ENCODE data around the gene ADARB2. TPM values are rescaled to one million over a fixed set of nuclear protein-coding genes. Genes with fewer than 3 reads are reported as not detected.
"Not testable (repeated sequence)": the region's sequence is repeated elsewhere in the genome, so short reads cannot be mapped to it uniquely, and the experiment has no call there.

Gene ADARB2
- total and polyA plus RNA-seq, 2 experiments from 2014 or later, result not detected

GRCh38 chr10:1255118-1255517 is 482.2 kb downstream of the ADARB2 start:
- Histone ChIP-seq H2AFZ (no peak overlapping the region), H4K20me1 (ENCODE audit: insufficient read depth) (no peaks in the 10 kb centered on the region), H3K79me2 (ENCODE audit: insufficient read depth) (no peaks in the 10 kb centered on the region), H3K36me3 (ENCODE audit: low read depth) (no peaks in the 10 kb centered on the region), H3K4me2 (ENCODE audit: unreplicated experiment) (no peak overlapping the region), H3K4me1 (ENCODE audit: insufficient read depth) (no peaks in the 10 kb centered on the region), H3K9me3 (ENCODE audit: low read depth) (no peaks in the 10 kb centered on the region), H3K4me3 (no peak overlapping the region), H3K27ac (no peak overlapping the region), H3K27me3 (replicated peaks; ENCODE audit: insufficient read depth) (no peaks in the 10 kb centered on the region), H3F3A (ENCODE audit: insufficient read depth) (no peaks in the 10 kb centered on the region), H3K9ac (no peak overlapping the region), H3K9me2 (ENCODE audit: insufficient read depth) (no peaks in the 10 kb centered on the region)
- DNase-seq, result no peak
- 7 to 8% methylated on average over 9 of the region's 9 CpGs for WGBS, 2 experiments (ENCODE audit: low coverage in 1 of 2, low lambda C conversion rate in 2 of 2, missing lambda C conversion rate in 2 of 2)
- no peak for TF ChIP-seq EZH2 (IDR thresholded peaks at IDR 0.05; ENCODE audit: insufficient read depth, poor library complexity, severe bottlenecking)
- no peak for TF ChIP-seq EZH2phosphoT487 (IDR thresholded peaks at IDR 0.05; ENCODE audit: insufficient read depth, low read depth)
- in situ Hi-C loops (cut with MboI), result no loop called here

DNA sequence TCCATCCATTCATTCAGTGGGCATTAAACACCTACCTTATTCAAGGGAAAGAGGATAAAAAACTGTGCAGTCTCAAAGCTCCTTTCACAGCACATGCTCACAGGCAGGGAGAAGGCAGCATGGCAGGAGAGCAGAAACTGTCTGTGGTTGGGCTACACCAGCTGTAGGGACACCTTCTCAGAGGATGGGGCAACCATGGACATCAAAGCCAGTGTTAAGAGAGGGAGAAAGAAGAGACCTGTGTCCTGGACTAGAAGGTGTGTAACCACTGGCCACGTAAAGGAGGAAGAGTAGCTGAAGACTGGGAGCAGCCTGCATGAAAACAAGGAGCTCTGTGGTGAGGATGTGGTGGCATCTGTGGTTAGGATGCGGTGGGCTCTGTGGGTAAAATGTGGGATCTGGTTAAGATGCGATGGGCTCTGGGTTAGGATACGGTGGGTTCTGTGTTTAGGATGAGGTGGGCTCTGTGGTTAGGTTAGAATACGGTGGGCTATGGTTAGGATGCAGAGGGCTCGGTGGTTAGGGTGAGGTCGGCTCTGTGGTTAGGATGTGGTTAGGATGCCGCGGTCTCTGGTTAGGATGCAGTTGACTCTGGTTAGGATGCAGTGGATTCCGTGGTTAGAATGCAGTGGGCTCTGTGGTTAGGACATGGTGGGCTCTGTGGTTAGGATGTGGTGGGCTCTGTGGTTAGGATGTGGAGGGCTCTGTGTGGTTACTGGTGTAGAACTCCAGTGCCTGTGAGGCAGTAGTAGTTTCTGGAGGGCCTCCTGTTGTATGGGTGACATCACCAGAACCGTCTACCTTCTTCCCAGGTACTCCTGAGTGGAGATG is 483.6 kb downstream of the ADARB2 start:
- in situ Hi-C loops (cut with MboI), result no loop called here
- TF ChIP-seq EZH2phosphoT487 (IDR thresholded peaks at IDR 0.05; ENCODE audit: insufficient read depth, low read depth) (no peak), EZH2 (IDR thresholded peaks at IDR 0.05; ENCODE audit: insufficient read depth, poor library complexity, severe bottlenecking) (no peak)
- H3K79me2 ChIP-seq (ENCODE audit: insufficient read depth), result no peaks in the 10 kb centered on the region
- no peaks in the 10 kb centered on the region for H3F3A ChIP-seq (ENCODE audit: insufficient read depth)
- H3K27ac ChIP-seq, result no peak overlapping the region
- H3K9me3 ChIP-seq (ENCODE audit: low read depth), result no peaks in the 10 kb centered on the region
- no peaks in the 10 kb centered on the region for H3K27me3 ChIP-seq (replicated peaks; ENCODE audit: insufficient read depth)
- H3K36me3 ChIP-seq (ENCODE audit: low read depth), result no peaks in the 10 kb centered on the region
- H2AFZ ChIP-seq, result no peak overlapping the region
- no peak for DNase-seq
- no peaks in the 10 kb centered on the region for H4K20me1 ChIP-seq (ENCODE audit: insufficient read depth)
- no peak overlapping the region for H3K9ac ChIP-seq
- H3K4me3 ChIP-seq, result no peak overlapping the region
- H3K9me2 ChIP-seq (ENCODE audit: insufficient read depth), result no peaks in the 10 kb centered on the region
- no peak overlapping the region for H3K4me2 ChIP-seq (ENCODE audit: unreplicated experiment)
- no peaks in the 10 kb centered on the region for H3K4me1 ChIP-seq (ENCODE audit: insufficient read depth)
- WGBS, 2 experiments (ENCODE audit: low coverage in 1 of 2, low lambda C conversion rate in 2 of 2, missing lambda C conversion rate in 2 of 2), result 35 to 36% methylated on average over 11 of the region's 11 CpGs

- H3K36me3 ChIP-seq (ENCODE audit: low read depth), result no peaks in the 10 kb centered on the region
- H3K4me3 ChIP-seq, result no peak overlapping the region
- H3K27me3 ChIP-seq (replicated peaks; ENCODE audit: insufficient read depth), result no peaks in the 10 kb centered on the region
- in situ Hi-C loops (cut with MboI), result no loop called here
- DNase-seq, result no peak
- no peaks in the 10 kb centered on the region for H3F3A ChIP-seq (ENCODE audit: insufficient read depth)
- H3K9ac ChIP-seq, result no peak overlapping the region
- 4 to 8% methylated on average over 3 of the region's 3 CpGs for WGBS, 2 experiments (ENCODE audit: low coverage in 1 of 2, low lambda C conversion rate in 2 of 2, missing lambda C conversion rate in 2 of 2)
- no peaks in the 10 kb centered on the region for H3K79me2 ChIP-seq (ENCODE audit: insufficient read depth)
- H3K4me2 ChIP-seq (ENCODE audit: unreplicated experiment), result no peak overlapping the region
- H3K27ac ChIP-seq, result no peak overlapping the region
- no peaks in the 10 kb centered on the region for H3K9me2 ChIP-seq (ENCODE audit: insufficient read depth)
- TF ChIP-seq EZH2phosphoT487 (IDR thresholded peaks at IDR 0.05; ENCODE audit: insufficient read depth, low read depth), result no peak
- no peaks in the 10 kb centered on the region for H4K20me1 ChIP-seq (ENCODE audit: insufficient read depth)
- H3K9me3 ChIP-seq (ENCODE audit: low read depth), result no peaks in the 10 kb centered on the region
- no peak overlapping the region for H2AFZ ChIP-seq
- H3K4me1 ChIP-seq (ENCODE audit: insufficient read depth), result no peaks in the 10 kb centered on the region
Observed at GRCh38 chr10:1251769-1252168, 485.6 kb downstream of the ADARB2 start.

GRCh38 chr10:1249142-1249920 is 488.0 kb downstream of the ADARB2 start:
- in situ Hi-C loops (cut with MboI), result no loop called here
- H3K9me3 ChIP-seq (ENCODE audit: low read depth), result no peaks in the 10 kb centered on the region
- H3K4me1 ChIP-seq (ENCODE audit: insufficient read depth), result no peaks in the 10 kb centered on the region
- no peak overlapping the region for H3K4me2 ChIP-seq (ENCODE audit: unreplicated experiment)
- H3K27me3 ChIP-seq (replicated peaks; ENCODE audit: insufficient read depth), result no peaks in the 10 kb centered on the region
- WGBS, 2 experiments (ENCODE audit: low coverage in 1 of 2, low lambda C conversion rate in 2 of 2, missing lambda C conversion rate in 2 of 2), result 17 to 20% methylated on average over 7 of the region's 7 CpGs
- H3F3A ChIP-seq (ENCODE audit: insufficient read depth), result no peaks in the 10 kb centered on the region
- TF ChIP-seq EZH2phosphoT487 (IDR thresholded peaks at IDR 0.05; ENCODE audit: insufficient read depth, low read depth), result no peak
- no peak for TF ChIP-seq EZH2 (IDR thresholded peaks at IDR 0.05; ENCODE audit: insufficient read depth, poor library complexity, severe bottlenecking)
- H3K4me3 ChIP-seq, result no peak overlapping the region
- H3K9me2 ChIP-seq (ENCODE audit: insufficient read depth), result no peaks in the 10 kb centered on the region
- H3K9ac ChIP-seq, result no peak overlapping the region
- no peaks in the 10 kb centered on the region for H3K79me2 ChIP-seq (ENCODE audit: insufficient read depth)
- no peaks in the 10 kb centered on the region for H4K20me1 ChIP-seq (ENCODE audit: insufficient read depth)
- no peak overlapping the region for H2AFZ ChIP-seq
- H3K27ac ChIP-seq, result no peak overlapping the region
- H3K36me3 ChIP-seq (ENCODE audit: low read depth), result no peaks in the 10 kb centered on the region
- DNase-seq, result no peak

- DNase-seq; H3K9ac ChIP-seq; H3K27ac ChIP-seq; H3K4me3 ChIP-seq; H4K20me1 ChIP-seq (ENCODE audit: insufficient read depth); H3K79me2 ChIP-seq (ENCODE audit: insufficient read depth); H2AFZ ChIP-seq; H3K36me3 ChIP-seq (ENCODE audit: low read depth); H3F3A ChIP-seq (ENCODE audit: insufficient read depth); H3K9me3 ChIP-seq (ENCODE audit: low read depth); H3K27me3 ChIP-seq (replicated peaks; ENCODE audit: insufficient read depth); H3K9me2 ChIP-seq (ENCODE audit: insufficient read depth); in situ Hi-C loops (cut with MboI); H3K4me2 ChIP-seq (ENCODE audit: unreplicated experiment); H3K4me1 ChIP-seq (ENCODE audit: insufficient read depth): not testable (repeated sequence)
- WGBS, 2 experiments (ENCODE audit: low coverage in 1 of 2, low lambda C conversion rate in 2 of 2, missing lambda C conversion rate in 2 of 2), result 11 to 14% methylated on average over 12 to 13 of the region's 13 CpGs
Observed at GRCh38 chr10:1248262-1248630, 489.1 kb downstream of the ADARB2 start.
